Activated CD4-positive, alpha-beta T cell treated with anti-CD3 and anti-CD28 coated beads for 1 hour (primary cell): ENCODE data around the gene SGK1.
"Not testable (repeated sequence)": the region's sequence is repeated elsewhere in the genome, so short reads cannot be mapped to it uniquely, and the experiment has no call there.

ENCODE experiments used
- DNase-seq: peaks from one replicate; pipeline ENCODE4 v3.0.0-alpha.2; 2020

SGK1 gene

GRCh38 chr6:134216301-134217010 lies 101.5 kb downstream of the SGK1 start:
- DNase-seq = no peak

DNA sequence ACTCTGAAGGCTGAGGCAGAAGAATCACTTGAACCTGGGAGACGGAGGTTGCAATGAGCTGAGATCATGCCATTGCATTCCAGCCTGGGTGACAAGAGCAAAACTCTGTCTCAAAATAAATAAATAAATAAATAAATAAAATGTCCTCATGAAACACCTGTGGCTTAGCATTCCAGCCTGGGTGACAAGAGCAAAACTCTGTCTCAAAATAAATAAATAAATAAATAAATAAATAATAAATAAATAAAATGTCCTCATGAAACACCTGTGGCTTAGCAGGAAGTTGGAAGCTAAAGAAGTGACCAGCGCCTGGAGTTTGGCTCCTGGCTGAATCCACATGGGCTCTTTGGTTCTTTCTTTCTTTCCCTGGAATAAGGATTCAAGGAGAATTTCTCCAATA lies 104.5 kb downstream of the SGK1 start:
- DNase-seq = not testable (repeated sequence)

- no peak for DNase-seq
These were observed 106.6 kb downstream of the SGK1 start for GRCh38 chr6:134211297-134211696.

DNA sequence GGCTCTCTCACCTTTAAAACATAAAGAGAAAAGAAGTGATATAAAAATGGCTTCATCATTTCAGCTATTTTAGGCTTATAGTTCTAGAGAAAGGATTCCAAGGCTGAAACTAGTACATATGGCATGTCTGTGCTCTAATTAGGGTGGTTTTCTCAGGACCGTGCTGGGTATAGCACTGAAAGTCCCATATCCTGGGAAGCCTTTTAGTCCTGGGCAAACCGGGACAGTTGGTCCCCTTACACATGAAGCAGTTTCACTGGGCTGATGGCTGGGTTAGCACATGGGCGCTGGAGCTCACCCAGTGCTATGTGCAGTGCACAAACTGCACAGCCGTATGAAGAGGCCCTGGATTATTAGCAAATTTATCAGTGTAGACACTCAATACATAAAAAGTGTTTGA lies 110.5 kb downstream of the SGK1 start:
- DNase-seq = no peak

- no peak for DNase-seq
These were observed 112.5 kb downstream of the SGK1 start for GRCh38 chr6:134205366-134205765.

- DNase-seq = not testable (repeated sequence)
These were observed 113.2 kb downstream of the SGK1 start for GRCh38 chr6:134204759-134205158.

DNA sequence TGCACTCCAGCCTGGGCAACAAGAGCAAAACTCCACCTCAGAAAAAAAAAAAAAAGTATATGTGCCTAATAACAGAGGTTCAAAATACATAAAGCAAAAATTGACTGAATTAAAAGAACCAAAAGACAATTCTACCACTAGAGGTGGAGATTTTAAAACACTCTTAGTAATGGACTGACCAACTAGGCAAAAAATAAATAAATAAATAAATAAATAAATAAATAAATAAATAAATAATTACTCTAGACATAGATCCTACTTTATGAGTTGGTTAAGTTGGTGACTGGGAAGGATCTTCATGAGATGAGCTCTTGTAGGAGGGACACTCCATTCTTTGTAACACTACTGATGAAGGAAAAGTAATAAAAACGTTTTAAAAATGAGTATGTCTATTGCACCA lies 113.9 kb downstream of the SGK1 start:
- DNase-seq = no peak

GRCh38 chr6:134201716-134202115 lies 116.2 kb downstream of the SGK1 start:
- no peak for DNase-seq

GRCh38 chr6:134199848-134200606 lies 117.9 kb downstream of the SGK1 start:
- no peak for DNase-seq

GRCh38 chr6:134198093-134198492 lies 119.8 kb downstream of the SGK1 start:
- DNase-seq = no peak

DNA sequence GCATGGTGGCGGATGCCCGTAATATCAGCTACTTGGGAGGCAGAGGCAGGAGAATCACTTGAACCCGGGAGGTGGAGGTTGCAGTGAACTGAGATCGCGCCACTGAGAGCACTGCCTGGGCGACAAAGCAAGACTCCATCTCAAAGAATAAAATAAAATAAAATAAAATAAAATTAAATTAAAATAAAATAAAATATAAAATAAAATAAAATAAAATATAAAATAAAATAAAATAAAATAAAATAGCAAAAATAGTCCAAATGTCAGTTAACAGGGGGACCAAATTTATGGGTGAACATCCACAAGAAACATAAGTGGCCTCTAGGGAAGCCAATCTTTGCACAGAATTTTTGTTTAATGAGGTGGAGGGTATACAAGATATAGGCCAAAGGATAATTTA lies 120.2 kb downstream of the SGK1 start:
- not testable (repeated sequence) for DNase-seq

GRCh38 chr6:134196568-134197193 lies 121.2 kb downstream of the SGK1 start:
- DNase-seq = no peak

GRCh38 chr6:134195985-134196384 lies 121.9 kb downstream of the SGK1 start:
- no peak for DNase-seq

GRCh38 chr6:134195164-134195906 lies 122.6 kb downstream of the SGK1 start:
- no peak for DNase-seq

DNA sequence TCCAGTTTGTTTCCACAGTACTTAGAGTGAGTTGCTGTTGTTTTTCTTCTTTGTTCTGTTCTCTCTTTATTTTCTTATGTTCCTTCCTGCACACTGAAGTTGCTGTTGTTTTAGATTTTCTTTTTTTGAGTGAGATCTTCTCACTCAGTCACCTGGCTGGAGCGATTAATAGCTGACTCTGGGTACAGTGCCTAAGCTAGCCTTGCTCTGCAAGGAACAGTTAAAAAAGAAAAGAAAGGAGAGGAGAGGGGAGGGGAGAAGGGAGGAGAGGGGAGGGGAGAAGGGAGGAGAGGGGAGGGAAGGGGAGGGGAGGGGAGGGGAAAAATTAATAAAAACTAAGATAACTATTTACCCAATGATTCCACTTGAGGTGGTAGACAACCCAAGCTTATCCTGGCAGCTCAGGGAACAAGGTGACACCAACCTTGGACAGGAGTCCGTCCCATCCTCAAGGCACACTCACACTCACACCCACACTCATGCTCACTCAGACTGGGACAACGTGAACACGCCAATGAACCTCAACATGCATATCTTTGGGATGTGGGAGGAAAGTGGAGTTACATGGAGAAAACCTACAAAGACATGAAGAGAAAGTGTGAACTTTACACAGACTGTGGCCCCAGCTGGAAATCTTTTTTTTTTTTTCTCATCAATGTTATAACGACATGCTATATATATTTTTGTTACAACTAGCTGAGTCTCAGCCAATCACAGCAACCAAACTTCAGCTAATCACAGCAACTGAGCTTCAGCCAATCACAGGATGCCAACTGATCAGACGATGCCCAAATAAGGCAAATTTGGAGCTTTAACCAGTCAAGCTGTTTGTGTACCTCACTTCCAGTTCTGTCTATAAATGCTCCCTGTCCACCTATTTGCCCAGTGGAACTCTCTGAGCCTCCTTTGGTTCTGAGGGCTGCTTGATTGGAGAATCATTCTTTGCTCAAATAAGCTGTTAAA lies 124.1 kb downstream of the SGK1 start:
- DNase-seq = no peak

- DNase-seq = not testable (repeated sequence)
These were observed 125.3 kb downstream of the SGK1 start for GRCh38 chr6:134192609-134193008.

DNA sequence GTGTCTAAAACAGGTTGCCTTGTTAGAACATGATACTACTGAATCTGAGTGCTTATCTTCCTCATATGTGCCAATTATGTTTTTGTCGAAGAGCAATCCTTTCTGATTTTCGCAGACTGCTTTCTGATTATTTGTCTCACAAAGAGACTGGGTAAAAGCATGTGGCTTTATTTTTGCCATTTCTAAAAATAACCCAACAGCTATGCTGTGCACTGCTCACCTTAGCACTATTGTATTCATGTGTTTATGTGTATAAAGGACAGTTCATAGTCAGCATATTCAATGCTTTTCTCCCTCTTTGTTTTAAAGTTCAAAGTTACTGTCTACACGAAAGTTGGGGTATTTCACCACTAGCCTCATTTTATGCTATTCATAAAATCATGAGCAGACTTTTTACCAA lies 127.0 kb downstream of the SGK1 start:
- DNase-seq = no peak

DNA sequence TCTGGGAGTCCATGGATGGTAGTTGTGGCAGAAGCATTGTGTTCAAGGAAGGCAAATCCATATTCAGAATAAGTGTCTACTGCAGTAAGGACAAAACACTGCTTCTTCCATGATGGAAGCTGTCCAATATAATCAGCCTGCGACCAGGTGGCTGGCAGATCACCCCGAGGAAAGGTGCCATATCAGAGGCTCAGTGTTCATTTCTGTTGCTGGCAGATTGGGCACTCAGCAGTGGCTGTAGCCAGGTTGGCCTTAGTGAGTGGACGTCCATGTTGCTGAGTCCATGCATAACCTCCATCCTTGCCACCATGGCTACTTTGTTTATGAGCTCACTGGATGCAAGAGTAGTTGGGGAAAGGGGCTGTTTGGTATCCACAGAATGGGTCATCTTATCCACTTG lies 130.2 kb downstream of the SGK1 start:
- DNase-seq = no peak

GRCh38 chr6:134187154-134187553 lies 130.8 kb downstream of the SGK1 start:
- no peak for DNase-seq

DNA sequence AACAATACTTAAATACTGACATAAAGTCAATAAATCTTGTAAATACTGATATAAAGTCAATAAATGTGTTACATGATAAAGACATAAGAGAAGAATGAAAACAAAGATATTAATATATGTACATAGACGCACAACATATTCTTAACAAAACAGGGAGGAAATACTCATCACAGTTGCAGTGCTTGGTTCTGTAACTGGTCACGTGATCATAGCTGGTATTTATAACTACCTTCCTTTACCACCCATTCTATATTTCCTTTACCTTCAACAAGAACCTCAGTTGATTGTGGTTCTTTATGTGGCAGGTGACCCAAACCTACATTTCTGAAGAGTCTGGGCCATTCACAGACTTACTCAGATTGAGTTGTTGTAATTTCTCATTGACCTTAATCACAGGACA lies 131.6 kb downstream of the SGK1 start:
- DNase-seq = no peak

GRCh38 chr6:134185277-134185676 lies 132.6 kb downstream of the SGK1 start:
- no peak for DNase-seq

DNA sequence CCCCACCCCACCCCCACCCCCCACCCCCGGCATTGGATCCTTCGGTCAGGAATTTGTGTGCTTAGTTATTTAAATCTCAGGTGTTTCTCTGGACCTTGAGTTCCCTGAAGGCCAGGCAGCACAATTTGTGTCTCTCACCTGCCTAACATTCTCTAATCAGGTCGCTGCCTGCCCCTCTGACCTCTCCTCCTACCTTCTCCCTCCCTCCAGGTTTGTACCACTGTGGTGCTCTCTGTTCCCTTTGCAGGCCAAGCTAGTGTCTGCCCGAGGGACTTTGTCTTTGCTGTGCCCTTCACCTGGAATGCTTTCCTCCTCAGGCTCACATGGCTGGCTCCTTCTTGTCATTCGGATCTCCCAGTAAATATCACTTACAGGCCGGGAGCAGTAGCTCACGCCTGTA lies 134.1 kb downstream of the SGK1 start:
- no peak for DNase-seq
